ENCODE measurements around the gene BIRC7. TPM values are rescaled to one million over a fixed set of nuclear protein-coding genes. Genes with fewer than 3 reads are reported as not detected.
A peak's percentile ranks its signal among the peaks of the same experiment; 100 is the strongest.

Gene BIRC7
- total and polyA plus RNA-seq, 2 of the 4 experiments (the other 2 are of a cell fraction): not detected

GRCh38 chr20:63274381-63275228, 38.9 kb downstream of the BIRC7 start:
- H3K27me3 ChIP-seq (ENCODE audit: control insufficient read depth, insufficient read depth, low read length): no peaks in the 10 kb centered on the region
- ChIA-PET CTCF (interaction anchor here (1.0 kb wide), 1 partner anchor 51 kb away, joined by 3 read pairs; no protein-coding TSS in a partner anchor), POLR2A (ENCODE audit: unreplicated experiment) (no interaction called here)
- H3K36me3 ChIP-seq (ENCODE audit: control insufficient read depth, insufficient read depth, low read length): peaks cover 37% of the 10 kb centered on the region
- peak overlapping the region; percentile 41; the same call in 1 of the 2 replicates for H3K27ac ChIP-seq (ENCODE audit: insufficient read depth, low read length)
- no peak overlapping the region for H3K56ac ChIP-seq (ENCODE audit: extremely low read depth, insufficient read depth, low read length)
- peak overlapping the region; percentile 44; the same call in 1 of the 2 replicates for H3K9ac ChIP-seq (ENCODE audit: low read depth, low read length)
- H3K9me3 ChIP-seq (ENCODE audit: control insufficient read depth, insufficient read depth, low read length): no peaks in the 10 kb centered on the region
- H2BK15ac ChIP-seq (ENCODE audit: low read depth, low read length): no peak overlapping the region
- peaks cover 8 to 50% of the 10 kb centered on the region in 2 experiments; a peak in 3 of 4 replicates for H3K79me1 ChIP-seq (ENCODE audit: low read depth in 1 of 2, low read length in 2 of 2)
- H3K4me1 ChIP-seq (ENCODE audit: control insufficient read depth, insufficient read depth, low read length): peaks cover 12% of the 10 kb centered on the region
- H2BK20ac ChIP-seq (ENCODE audit: low read depth, low read length): no peak overlapping the region
- DNase-seq (no peak), ATAC-seq (ENCODE audit: low read depth) (no peak)
- peak overlapping the region; percentile 34 for H2BK5ac ChIP-seq (ENCODE audit: low read depth, low read length, poor library complexity, severe bottlenecking)
- H4K91ac ChIP-seq (ENCODE audit: insufficient read depth, low read depth, low read length): no peak overlapping the region
- H3K18ac ChIP-seq (ENCODE audit: low read depth, low read length): no peak overlapping the region
- no peak overlapping the region for H3K4ac ChIP-seq (ENCODE audit: low read depth, low read length)
- TF ChIP-seq FOS (IDR thresholded peaks at IDR 0.05; ENCODE audit: low read depth, low read length): no peak
- TF ChIP-seq CHD1 (IDR thresholded peaks at IDR 0.05; ENCODE audit: low read depth, low read length): no peak
- TF ChIP-seq RCOR1 (IDR thresholded peaks at IDR 0.05; ENCODE audit: insufficient replicate concordance, low read length): no peak
- no peak for TF ChIP-seq ELK1 (IDR thresholded peaks at IDR 0.05; ENCODE audit: borderline replicate concordance, low read depth, low read length)
- no peak for TF ChIP-seq NFE2L2 (IDR thresholded peaks at IDR 0.05; ENCODE audit: low read depth, low read length)
- TF ChIP-seq MAZ (IDR thresholded peaks at IDR 0.05; ENCODE audit: borderline replicate concordance, low read depth, low read length): no peak
- H2AK5ac ChIP-seq (ENCODE audit: low read depth, low read length): peak overlapping the region; percentile 64; the same call in 1 of the 2 replicates
- 0 out of 2 replicates have a peak overlapping the region, but pooled peaks have one; percentile 60 for H3K23ac ChIP-seq (ENCODE audit: low read depth, low read length)
- no peak overlapping the region; the same call in 1 of the 2 replicates for H3K4me3 ChIP-seq (ENCODE audit: insufficient read depth, low read depth, low read length)
- H4K5ac ChIP-seq (ENCODE audit: low read depth, low read length): no peak overlapping the region
- peaks cover 56% of the 10 kb centered on the region for H4K20me1 ChIP-seq (ENCODE audit: insufficient read depth, low read length)
- no TSS peak for BruUV-seq (replicated peaks)
- H4K8ac ChIP-seq (ENCODE audit: low read depth in 2 of 2, low read length in 2 of 2): no peak overlapping the region
- dilution Hi-C loops (cut with HindIII; ENCODE audit: low sequenced_read_pairs, unreplicated experiment) (no loop called here), in situ Hi-C loops (cut with MboI; ENCODE audit: low sequenced_read_pairs) (loop anchor here (5.0 kb wide), 1 partner anchor 42 kb away; no protein-coding TSS in a partner anchor), intact Hi-C loops (cut with micrococcal nuclease) (loop anchor here (5.0 kb wide), 2 partner anchors 42 to 57 kb away; partner anchors contain the start of gene YTHDF1)
- H2AFZ ChIP-seq (replicated peaks; ENCODE audit: low read length, poor library complexity): no peak overlapping the region
- no peak overlapping the region for H2AK9ac ChIP-seq (replicated peaks; ENCODE audit: low read depth, low read length, poor library complexity)
- H2BK120ac ChIP-seq (ENCODE audit: low read depth, low read length): no peak overlapping the region
- 70% methylated on average over 2 of the region's 17 CpGs; no CpG with 5 or more reads in 1 of the 2 experiments for WGBS, 2 experiments (ENCODE audit: extremely low coverage in 2 of 2, insufficient read length in 1 of 2)
- H3K9me1 ChIP-seq (ENCODE audit: insufficient read depth, low read length): peaks cover 8% of the 10 kb centered on the region; the same call in 1 of the 2 replicates
- no peak overlapping the region for H3K14ac ChIP-seq (replicated peaks; ENCODE audit: low read depth, low read length)
- peak overlapping the region; percentile 95 for H3K4me2 ChIP-seq (ENCODE audit: low read depth, low read length)

Measured in IMR-90 (cell line).